ENCODE results near the gene KCNH6.

Gene KCNH6

GRCh38 chr17:63564562-63564961 is 41.4 kb downstream of the KCNH6 start:
- H3K9me3 ChIP-seq (ENCODE audit: insufficient read depth, low read length, severe bottlenecking), result no peaks in the 10 kb centered on the region
- H3K27me3 ChIP-seq (ENCODE audit: insufficient read depth, low read length, poor library complexity), result no peaks in the 10 kb centered on the region
- DNase-seq, result no peak
- H3K9ac ChIP-seq (ENCODE audit: low read depth, low read length), result no peak overlapping the region
- no peak overlapping the region for H3K4me3 ChIP-seq (ENCODE audit: low read depth in 1 of 2, low read length in 2 of 2)
- no peak for TF ChIP-seq EZH2 (IDR thresholded peaks at IDR 0.05; ENCODE audit: borderline replicate concordance, low read depth, low read length, severe bottlenecking)
- no peak for TF ChIP-seq CTCF (IDR thresholded peaks at IDR 0.05; ENCODE audit: borderline replicate concordance, extremely low read depth, low read length, poor library complexity, severe bottlenecking)
- no peak overlapping the region for H2AFZ ChIP-seq (ENCODE audit: low read depth, low read length)
- no peak for ATAC-seq (ENCODE audit: insufficient read depth, low read depth)
- peaks cover 7% of the 10 kb centered on the region for H3K36me3 ChIP-seq (ENCODE audit: insufficient read depth, low read length)
- no peak overlapping the region for H3K27ac ChIP-seq (ENCODE audit: low read length)
- H3K4me1 ChIP-seq (ENCODE audit: insufficient read depth, low read length), result peaks cover 2% of the 10 kb centered on the region; the same call in 1 of the 2 replicates
- peaks cover 64% of the 10 kb centered on the region for H4K20me1 ChIP-seq (ENCODE audit: insufficient read depth, low read length)
- H3K4me2 ChIP-seq (ENCODE audit: insufficient read depth, low read length), result no peak overlapping the region
- H3K79me2 ChIP-seq (ENCODE audit: insufficient read depth, low read length), result peaks cover 98% of the 10 kb centered on the region

GRCh38 chr17:63567229-63567628 is 44.1 kb downstream of the KCNH6 start:
- Histone ChIP-seq H2AFZ (ENCODE audit: low read depth, low read length) (no peak overlapping the region), H4K20me1 (ENCODE audit: insufficient read depth, low read length) (peaks cover 58% of the 10 kb centered on the region), H3K4me2 (ENCODE audit: insufficient read depth, low read length) (no peak overlapping the region), H3K79me2 (ENCODE audit: insufficient read depth, low read length) (peaks cover 97% of the 10 kb centered on the region), H3K27ac (ENCODE audit: low read length) (no peak overlapping the region), H3K9ac (ENCODE audit: low read depth, low read length) (no peak overlapping the region), H3K4me3 (ENCODE audit: low read depth in 1 of 2, low read length in 2 of 2) (no peak overlapping the region), H3K36me3 (ENCODE audit: insufficient read depth, low read length) (peaks cover 17% of the 10 kb centered on the region), H3K4me1 (ENCODE audit: insufficient read depth, low read length) (peaks cover 2% of the 10 kb centered on the region; the same call in 1 of the 2 replicates), H3K27me3 (ENCODE audit: insufficient read depth, low read length, poor library complexity) (no peaks in the 10 kb centered on the region), H3K9me3 (ENCODE audit: insufficient read depth, low read length, severe bottlenecking) (no peaks in the 10 kb centered on the region)
- TF ChIP-seq CTCF (IDR thresholded peaks at IDR 0.05; ENCODE audit: borderline replicate concordance, extremely low read depth, low read length, poor library complexity, severe bottlenecking), result no peak
- ATAC-seq (ENCODE audit: insufficient read depth, low read depth), result no peak
- DNase-seq, result no peak

GRCh38 chr17:63568563-63568962 is 45.4 kb downstream of the KCNH6 start:
- Histone ChIP-seq H3K4me2 (ENCODE audit: insufficient read depth, low read length) (no peak overlapping the region), H3K4me1 (ENCODE audit: insufficient read depth, low read length) (peaks cover 2% of the 10 kb centered on the region; the same call in 1 of the 2 replicates), H3K79me2 (ENCODE audit: insufficient read depth, low read length) (peaks cover 99% of the 10 kb centered on the region), H4K20me1 (ENCODE audit: insufficient read depth, low read length) (peaks cover 60% of the 10 kb centered on the region), H2AFZ (ENCODE audit: low read depth, low read length) (no peak overlapping the region), H3K27ac (ENCODE audit: low read length) (no peak overlapping the region), H3K4me3 (ENCODE audit: low read depth in 1 of 2, low read length in 2 of 2) (no peak overlapping the region), H3K27me3 (ENCODE audit: insufficient read depth, low read length, poor library complexity) (no peaks in the 10 kb centered on the region), H3K9ac (ENCODE audit: low read depth, low read length) (no peak overlapping the region), H3K9me3 (ENCODE audit: insufficient read depth, low read length, severe bottlenecking) (no peaks in the 10 kb centered on the region), H3K36me3 (ENCODE audit: insufficient read depth, low read length) (peaks cover 18% of the 10 kb centered on the region)
- no peak for TF ChIP-seq EZH2 (IDR thresholded peaks at IDR 0.05; ENCODE audit: borderline replicate concordance, low read depth, low read length, severe bottlenecking)
- no peak for TF ChIP-seq CTCF (IDR thresholded peaks at IDR 0.05; ENCODE audit: borderline replicate concordance, extremely low read depth, low read length, poor library complexity, severe bottlenecking)
- ATAC-seq (ENCODE audit: insufficient read depth, low read depth), result no peak
- no peak for DNase-seq

All from DND-41 (cell line).